GM06990 (cell line): ENCODE data around the gene UST.

Source experiments
- DNase-seq: peaks from one replicate; pipeline ENCODE4 v3.0.0-alpha.2; 2011; ENCODE audit not compliant: insufficient read length; ENCODE audit errors: extremely low read depth
- H3K27me3 ChIP-seq: replicated peaks from 2 replicates; pipeline ENCODE4 v1.6.0; 2011; ENCODE audit warnings: low read length; ENCODE audit not compliant: control insufficient read depth, insufficient read depth
- H3K36me3 ChIP-seq: 2 replicates; pipeline ENCODE4 v1.5.1; 2011; ENCODE audit warnings: low read length; ENCODE audit not compliant: control insufficient read depth, insufficient read depth
- H3K4me3 ChIP-seq: replicated peaks from 2 replicates; pipeline ENCODE4 v1.5.1; 2011; ENCODE audit warnings: low read depth, mild to moderate bottlenecking, control low read depth, low read length
- CTCF ChIP-seq: IDR thresholded peaks from 2 replicates; pipeline ENCODE4 v1.5.1; 2011; ENCODE audit warnings: low read length, control low read depth, mild to moderate bottlenecking, inconsistent platforms; ENCODE audit not compliant: insufficient read depth, poor library complexity, severe bottlenecking

The UST gene

GRCh38 chr6:148765898-148766808 is 19.3 kb downstream of the UST start:
- no peak for DNase-seq
- no peak overlapping the region for H3K4me3 ChIP-seq
- no peak for TF ChIP-seq CTCF
- no peaks in the 10 kb centered on the region for H3K27me3 ChIP-seq
- no peaks in the 10 kb centered on the region for H3K36me3 ChIP-seq

DNA sequence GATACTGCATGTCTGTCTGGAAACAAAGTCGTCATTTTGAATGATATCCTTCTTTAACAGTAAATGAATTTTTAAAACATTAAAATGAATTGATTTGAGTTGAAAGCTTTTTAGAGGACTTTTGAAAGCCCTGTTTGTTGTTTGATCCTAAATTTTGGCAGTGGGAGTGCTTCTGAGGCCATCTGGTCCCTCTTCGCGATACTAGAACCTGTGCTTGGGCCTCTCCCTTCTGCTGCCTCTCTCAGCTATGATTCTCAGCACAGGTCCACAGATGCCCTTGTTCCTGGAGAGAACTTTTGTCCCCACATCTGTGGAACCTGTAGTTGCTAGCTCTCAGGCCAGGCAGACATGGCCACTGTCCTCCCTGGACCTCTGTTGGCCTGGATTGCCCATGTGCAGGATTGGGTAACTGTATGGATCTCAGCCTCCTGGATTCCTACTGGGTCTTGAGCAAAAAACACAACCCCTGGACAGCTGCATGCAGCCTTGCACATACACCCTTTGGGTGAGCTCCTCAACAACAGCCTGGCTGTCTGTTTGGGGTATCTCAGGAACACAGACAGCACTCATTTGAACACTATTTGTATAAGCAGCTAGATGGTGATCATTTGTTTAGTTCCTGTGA is 21.9 kb downstream of the UST start:
- Histone ChIP-seq H3K36me3 (no peaks in the 10 kb centered on the region), H3K27me3 (no peaks in the 10 kb centered on the region), H3K4me3 (no peak overlapping the region)
- TF ChIP-seq CTCF = no peak
- DNase-seq = no peak

- Histone ChIP-seq H3K4me3 (no peak overlapping the region), H3K36me3 (no peaks in the 10 kb centered on the region), H3K27me3 (no peaks in the 10 kb centered on the region)
- no peak for TF ChIP-seq CTCF
- no peak for DNase-seq
These were observed 22.6 kb downstream of the UST start for GRCh38 chr6:148769304-148769968.

GRCh38 chr6:148770408-148771211 is 23.8 kb downstream of the UST start:
- TF ChIP-seq CTCF = no peak
- Histone ChIP-seq H3K4me3 (no peak overlapping the region), H3K27me3 (no peaks in the 10 kb centered on the region), H3K36me3 (no peaks in the 10 kb centered on the region)
- DNase-seq = no peak

DNA sequence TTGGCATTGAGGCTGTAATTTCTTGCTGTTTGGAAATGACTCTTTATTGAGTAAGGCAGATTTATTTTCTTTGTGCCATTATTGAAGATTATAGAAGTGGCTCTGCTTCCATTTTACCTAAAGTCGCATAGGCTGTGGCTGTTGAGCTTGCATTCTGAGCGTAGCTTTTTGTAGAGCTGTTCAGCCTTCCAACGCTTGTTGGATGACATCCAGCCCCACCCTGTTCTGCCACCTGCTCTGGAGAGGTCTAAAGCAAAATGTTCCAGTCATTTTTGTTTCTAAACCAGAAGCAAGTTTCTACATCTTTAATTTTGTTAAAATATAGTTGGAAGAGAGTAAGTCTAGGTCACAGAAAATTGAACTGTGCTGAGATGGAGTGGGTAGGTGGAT is 24.4 kb downstream of the UST start:
- H3K27me3 ChIP-seq = no peaks in the 10 kb centered on the region
- no peak for DNase-seq
- TF ChIP-seq CTCF = no peak

More for the DNA sequence above, 24.4 kb downstream of the UST start:
- Histone ChIP-seq H3K36me3 (no peaks in the 10 kb centered on the region), H3K4me3 (no peak overlapping the region)
